ENCODE data around the gene PKNOX2.

DNA sequence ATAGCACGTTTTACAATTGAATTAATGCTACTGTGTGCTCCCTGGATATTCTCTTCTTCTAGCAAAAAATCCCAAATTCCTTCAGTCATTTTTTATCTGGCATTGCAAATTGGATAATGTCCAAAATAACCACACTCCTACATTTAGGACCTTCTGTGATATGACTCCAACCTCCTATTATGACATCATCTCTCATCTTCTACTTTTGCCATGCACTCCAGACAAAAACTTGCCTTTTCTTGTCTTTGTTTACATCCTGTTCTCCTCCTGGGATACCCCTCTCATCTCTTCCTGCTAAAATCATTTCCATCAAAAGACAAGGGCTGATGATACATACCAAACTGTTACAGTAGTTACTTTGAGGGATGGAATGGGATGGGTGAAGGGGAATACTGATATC lies 32.5 kb upstream of the PKNOX2 start:
- TF ChIP-seq POLR2AphosphoS5 (IDR thresholded peaks at IDR 0.05; ENCODE audit: low read depth, low read length) (no peak), POLR2A (IDR thresholded peaks at IDR 0.05; ENCODE audit: low read depth, low read length) (no peak), TAF1 (IDR thresholded peaks at IDR 0.05; ENCODE audit: borderline replicate concordance, low read depth, low read length) (no peak)

Data from GM12892 (cell line).